ENCODE measurements around the gene ACOXL.

The ACOXL gene

DNA sequence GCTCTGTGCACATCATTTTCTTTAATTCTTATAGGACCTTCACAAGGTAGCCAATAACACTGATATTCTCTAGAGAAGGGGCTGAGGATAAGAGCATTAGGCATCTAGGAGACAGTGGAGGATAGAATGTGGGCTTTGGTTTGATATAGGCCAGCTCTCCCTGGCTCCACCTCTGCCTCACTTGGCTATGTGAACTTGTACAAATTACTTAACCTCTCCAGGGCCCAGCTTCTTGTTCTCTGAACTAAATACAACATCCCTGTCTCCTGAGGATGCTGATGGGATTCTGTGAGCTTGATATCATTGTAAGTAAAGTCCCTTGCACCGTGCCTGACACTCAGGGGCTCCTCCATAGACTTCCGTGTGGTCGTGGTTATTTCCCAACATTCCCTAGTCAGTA lies 87.3 kb downstream of the ACOXL start:
- no peaks in the 10 kb centered on the region for H3K36me3 ChIP-seq (ENCODE audit: control insufficient read depth in 1 of 2, insufficient read depth in 2 of 2, low read length in 2 of 2)
- H3K9ac ChIP-seq (ENCODE audit: low read depth in 1 of 2, low read length in 2 of 2) = no peak overlapping the region
- H3K27ac ChIP-seq (ENCODE audit: low read depth, low read length) = no peak overlapping the region
- no peaks in the 10 kb centered on the region for H3K27me3 ChIP-seq (ENCODE audit: control insufficient read depth in 1 of 2, insufficient read depth in 2 of 2, low read length in 2 of 2)
- no peaks in the 10 kb centered on the region for H3K4me1 ChIP-seq (ENCODE audit: control insufficient read depth in 1 of 2, insufficient read depth in 2 of 2, low read length in 2 of 2)
- no peak overlapping the region for H3K4me3 ChIP-seq (ENCODE audit: low read depth in 1 of 2, low read length in 2 of 2)
- peaks cover 3% of the 10 kb centered on the region in 2 donors for H3K9me3 ChIP-seq (ENCODE audit: control insufficient read depth in 1 of 2, low read length in 2 of 2)

DNA sequence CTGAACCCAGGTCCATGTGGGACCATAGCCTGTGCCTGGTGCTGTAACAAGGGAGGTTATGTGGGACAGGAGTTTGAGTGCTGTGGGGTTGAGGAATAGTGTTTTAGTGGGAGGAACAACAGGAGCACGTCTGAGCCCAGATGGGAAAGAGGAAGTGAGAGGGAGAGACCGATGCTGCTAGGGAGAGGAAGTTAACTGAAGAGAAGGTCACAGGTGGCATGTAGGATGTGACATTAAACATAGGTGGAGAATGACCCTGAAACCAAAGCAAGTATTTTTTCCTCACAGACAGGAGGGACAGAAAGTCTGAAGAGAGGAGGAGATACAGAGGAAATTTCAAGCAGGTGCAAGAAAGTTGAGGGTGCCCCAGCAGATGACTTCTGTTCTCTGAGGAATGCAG lies 87.8 kb downstream of the ACOXL start:
- Histone ChIP-seq H3K36me3 (ENCODE audit: control insufficient read depth in 1 of 2, insufficient read depth in 2 of 2, low read length in 2 of 2) (no peaks in the 10 kb centered on the region), H3K27me3 (ENCODE audit: control insufficient read depth in 1 of 2, insufficient read depth in 2 of 2, low read length in 2 of 2) (no peaks in the 10 kb centered on the region), H3K9ac (ENCODE audit: low read depth in 1 of 2, low read length in 2 of 2) (no peak overlapping the region), H3K4me1 (ENCODE audit: control insufficient read depth in 1 of 2, insufficient read depth in 2 of 2, low read length in 2 of 2) (no peaks in the 10 kb centered on the region), H3K27ac (ENCODE audit: low read depth, low read length) (no peak overlapping the region), H3K4me3 (ENCODE audit: low read depth in 1 of 2, low read length in 2 of 2) (no peak overlapping the region), H3K9me3 (ENCODE audit: control insufficient read depth in 1 of 2, low read length in 2 of 2) (peaks cover 3% of the 10 kb centered on the region in 2 donors)

GRCh38 chr2:110823165-110823564 lies 90.8 kb downstream of the ACOXL start:
- H3K9ac ChIP-seq (ENCODE audit: low read depth in 1 of 2, low read length in 2 of 2) = no peak overlapping the region
- H3K27ac ChIP-seq (ENCODE audit: low read depth, low read length) = no peak overlapping the region
- H3K4me1 ChIP-seq (ENCODE audit: control insufficient read depth in 1 of 2, insufficient read depth in 2 of 2, low read length in 2 of 2) = no peaks in the 10 kb centered on the region
- peaks cover 3% of the 10 kb centered on the region in 2 donors for H3K9me3 ChIP-seq (ENCODE audit: control insufficient read depth in 1 of 2, low read length in 2 of 2)
- no peaks in the 10 kb centered on the region for H3K36me3 ChIP-seq (ENCODE audit: control insufficient read depth in 1 of 2, insufficient read depth in 2 of 2, low read length in 2 of 2)
- H3K4me3 ChIP-seq (ENCODE audit: low read depth in 1 of 2, low read length in 2 of 2) = no peak overlapping the region
- H3K27me3 ChIP-seq (ENCODE audit: control insufficient read depth in 1 of 2, insufficient read depth in 2 of 2, low read length in 2 of 2) = no peaks in the 10 kb centered on the region

GRCh38 chr2:110827511-110827910 lies 95.1 kb downstream of the ACOXL start:
- H3K4me3 ChIP-seq (ENCODE audit: low read depth in 1 of 2, low read length in 2 of 2) = no peak overlapping the region
- no peak overlapping the region for H3K27ac ChIP-seq (ENCODE audit: low read depth, low read length)
- H3K9ac ChIP-seq (ENCODE audit: low read depth in 1 of 2, low read length in 2 of 2) = no peak overlapping the region
- H3K27me3 ChIP-seq (ENCODE audit: control insufficient read depth in 1 of 2, insufficient read depth in 2 of 2, low read length in 2 of 2) = no peaks in the 10 kb centered on the region
- H3K9me3 ChIP-seq (ENCODE audit: control insufficient read depth in 1 of 2, low read length in 2 of 2) = peaks cover 3% of the 10 kb centered on the region in 2 donors
- no peaks in the 10 kb centered on the region for H3K4me1 ChIP-seq (ENCODE audit: control insufficient read depth in 1 of 2, insufficient read depth in 2 of 2, low read length in 2 of 2)
- no peaks in the 10 kb centered on the region for H3K36me3 ChIP-seq (ENCODE audit: control insufficient read depth in 1 of 2, insufficient read depth in 2 of 2, low read length in 2 of 2)

GRCh38 chr2:110828330-110828729 lies 96.0 kb downstream of the ACOXL start:
- Histone ChIP-seq H3K27me3 (ENCODE audit: control insufficient read depth in 1 of 2, insufficient read depth in 2 of 2, low read length in 2 of 2) (no peaks in the 10 kb centered on the region), H3K27ac (ENCODE audit: low read depth, low read length) (no peak overlapping the region), H3K4me1 (ENCODE audit: control insufficient read depth in 1 of 2, insufficient read depth in 2 of 2, low read length in 2 of 2) (no peaks in the 10 kb centered on the region), H3K9me3 (ENCODE audit: control insufficient read depth in 1 of 2, low read length in 2 of 2) (peaks cover 3% of the 10 kb centered on the region in 2 donors), H3K36me3 (ENCODE audit: control insufficient read depth in 1 of 2, insufficient read depth in 2 of 2, low read length in 2 of 2) (no peaks in the 10 kb centered on the region), H3K4me3 (ENCODE audit: low read depth in 1 of 2, low read length in 2 of 2) (no peak overlapping the region), H3K9ac (ENCODE audit: low read depth in 1 of 2, low read length in 2 of 2) (no peak overlapping the region)

GRCh38 chr2:110829413-110830146 lies 97.2 kb downstream of the ACOXL start:
- Histone ChIP-seq H3K36me3 (ENCODE audit: control insufficient read depth in 1 of 2, insufficient read depth in 2 of 2, low read length in 2 of 2) (no peaks in the 10 kb centered on the region), H3K4me1 (ENCODE audit: control insufficient read depth in 1 of 2, insufficient read depth in 2 of 2, low read length in 2 of 2) (no peaks in the 10 kb centered on the region), H3K4me3 (ENCODE audit: low read depth in 1 of 2, low read length in 2 of 2) (no peak overlapping the region), H3K27ac (ENCODE audit: low read depth, low read length) (no peak overlapping the region), H3K9me3 (ENCODE audit: control insufficient read depth in 1 of 2, low read length in 2 of 2) (no peaks in the 10 kb centered on the region), H3K9ac (ENCODE audit: low read depth in 1 of 2, low read length in 2 of 2) (no peak overlapping the region), H3K27me3 (ENCODE audit: control insufficient read depth in 1 of 2, insufficient read depth in 2 of 2, low read length in 2 of 2) (peaks cover 0 to 6% of the 10 kb centered on the region in 2 donors)

- Histone ChIP-seq H3K4me3 (ENCODE audit: low read depth in 1 of 2, low read length in 2 of 2) (no peak overlapping the region), H3K4me1 (ENCODE audit: control insufficient read depth in 1 of 2, insufficient read depth in 2 of 2, low read length in 2 of 2) (no peaks in the 10 kb centered on the region)
These were observed 100.4 kb downstream of the ACOXL start for GRCh38 chr2:110832740-110833139.

GRCh38 chr2:110834134-110834827 lies 101.9 kb downstream of the ACOXL start:
- H3K27ac ChIP-seq (ENCODE audit: low read depth, low read length) = no peak overlapping the region
- no peak overlapping the region for H3K9ac ChIP-seq (ENCODE audit: low read depth in 1 of 2, low read length in 2 of 2)
- H3K36me3 ChIP-seq (ENCODE audit: control insufficient read depth in 1 of 2, insufficient read depth in 2 of 2, low read length in 2 of 2) = no peaks in the 10 kb centered on the region
- H3K4me1 ChIP-seq (ENCODE audit: control insufficient read depth in 1 of 2, insufficient read depth in 2 of 2, low read length in 2 of 2) = no peaks in the 10 kb centered on the region
- no peak overlapping the region for H3K4me3 ChIP-seq (ENCODE audit: low read depth in 1 of 2, low read length in 2 of 2)
- H3K9me3 ChIP-seq (ENCODE audit: control insufficient read depth in 1 of 2, low read length in 2 of 2) = no peaks in the 10 kb centered on the region
- H3K27me3 ChIP-seq (ENCODE audit: control insufficient read depth in 1 of 2, insufficient read depth in 2 of 2, low read length in 2 of 2) = peaks cover 0 to 6% of the 10 kb centered on the region in 2 donors

More at GRCh38 chr2:110832740-110833139, 100.4 kb downstream of the ACOXL start:
- no peak overlapping the region for H3K9ac ChIP-seq (ENCODE audit: low read depth in 1 of 2, low read length in 2 of 2)
- H3K27ac ChIP-seq (ENCODE audit: low read depth, low read length) = no peak overlapping the region
- H3K36me3 ChIP-seq (ENCODE audit: control insufficient read depth in 1 of 2, insufficient read depth in 2 of 2, low read length in 2 of 2) = no peaks in the 10 kb centered on the region
- peaks cover 0 to 6% of the 10 kb centered on the region in 2 donors for H3K27me3 ChIP-seq (ENCODE audit: control insufficient read depth in 1 of 2, insufficient read depth in 2 of 2, low read length in 2 of 2)
- H3K9me3 ChIP-seq (ENCODE audit: control insufficient read depth in 1 of 2, low read length in 2 of 2) = no peaks in the 10 kb centered on the region

DNA sequence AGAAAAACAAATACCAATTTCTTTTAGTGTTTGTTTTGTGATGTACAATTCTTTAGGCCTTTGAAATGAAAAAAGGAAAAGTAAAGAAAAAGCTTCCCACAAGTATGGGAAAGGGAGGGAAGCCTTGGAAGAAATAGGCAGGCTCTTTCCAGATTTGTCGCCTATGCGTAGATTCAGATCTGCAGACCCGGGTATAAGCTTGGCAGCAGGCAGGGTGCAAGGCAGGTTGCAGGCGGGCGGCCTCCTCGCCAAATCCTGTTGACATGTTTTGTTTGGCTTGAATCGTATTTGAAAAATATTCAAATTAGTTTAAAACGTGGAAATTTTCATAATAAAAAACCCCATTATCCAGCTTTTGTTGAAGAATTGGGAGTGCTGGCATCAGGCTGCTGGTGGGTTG lies 104.3 kb downstream of the ACOXL start:
- Histone ChIP-seq H3K36me3 (ENCODE audit: control insufficient read depth in 1 of 2, insufficient read depth in 2 of 2, low read length in 2 of 2) (no peaks in the 10 kb centered on the region), H3K9me3 (ENCODE audit: control insufficient read depth in 1 of 2, low read length in 2 of 2) (no peaks in the 10 kb centered on the region), H3K27me3 (ENCODE audit: control insufficient read depth in 1 of 2, insufficient read depth in 2 of 2, low read length in 2 of 2) (peaks cover 6% of the 10 kb centered on the region in 2 donors), H3K9ac (ENCODE audit: low read depth in 1 of 2, low read length in 2 of 2) (no peak overlapping the region), H3K4me3 (ENCODE audit: low read depth in 1 of 2, low read length in 2 of 2) (no peak overlapping the region), H3K4me1 (ENCODE audit: control insufficient read depth in 1 of 2, insufficient read depth in 2 of 2, low read length in 2 of 2) (no peaks in the 10 kb centered on the region), H3K27ac (ENCODE audit: low read depth, low read length) (no peak overlapping the region)

All from duodenal mucosa (tissue), 2 donors.